Anterior cingulate cortex (tissue), 58 donors: ENCODE results near the gene PGBD5.
A peak's percentile ranks its signal among the peaks of the same experiment; 100 is the strongest.

Experiments used
- DNase-seq, 58 donors: peaks; one replicate each; lab custom pipeline; 2025; lab: John Stamatoyannopoulos, UW

PGBD5 gene

GRCh38 chr1:230288641-230289349, 137.3 kb downstream of the PGBD5 start:
- DNase-seq, result no peak

- no peak for DNase-seq
These were observed 138.3 kb downstream of the PGBD5 start for GRCh38 chr1:230287674-230288315.

GRCh38 chr1:230286890-230287269, 139.3 kb downstream of the PGBD5 start:
- DNase-seq, result no peak

GRCh38 chr1:230286166-230286889, 139.8 kb downstream of the PGBD5 start:
- DNase-seq, result no peak

GRCh38 chr1:230285351-230285750, 140.8 kb downstream of the PGBD5 start:
- no peak for DNase-seq

- no peak for DNase-seq
These were observed 141.2 kb downstream of the PGBD5 start for GRCh38 chr1:230284891-230285290.

GRCh38 chr1:230283678-230284077, 142.5 kb downstream of the PGBD5 start:
- no peak for DNase-seq

GRCh38 chr1:230282157-230282556, 144.0 kb downstream of the PGBD5 start:
- no peak for DNase-seq

- no peak for DNase-seq
These were observed 144.6 kb downstream of the PGBD5 start for GRCh38 chr1:230281556-230281955.

GRCh38 chr1:230280906-230281413, 145.2 kb downstream of the PGBD5 start:
- DNase-seq, result peak in 3 of 58 donors; percentile 15 to 24 (median 20)

- DNase-seq, result peak in 1 of 58 donors; percentile 16
These were observed 145.9 kb downstream of the PGBD5 start for GRCh38 chr1:230280054-230280795.

- DNase-seq, result no peak
These were observed 146.6 kb downstream of the PGBD5 start for GRCh38 chr1:230279583-230279945.

- no peak for DNase-seq
These were observed 147.1 kb downstream of the PGBD5 start for GRCh38 chr1:230278871-230279582.

GRCh38 chr1:230278376-230278775, 147.8 kb downstream of the PGBD5 start:
- no peak for DNase-seq

GRCh38 chr1:230277201-230278025, 148.7 kb downstream of the PGBD5 start:
- DNase-seq, result no peak

GRCh38 chr1:230276401-230276800, 149.7 kb downstream of the PGBD5 start:
- DNase-seq, result no peak

GRCh38 chr1:230274254-230274653, 151.9 kb downstream of the PGBD5 start:
- no peak for DNase-seq

- DNase-seq, result no peak
These were observed 152.9 kb downstream of the PGBD5 start for GRCh38 chr1:230273141-230273710.

- no peak for DNase-seq
These were observed 153.6 kb downstream of the PGBD5 start for GRCh38 chr1:230272557-230272956.
